Hematopoietic multipotent progenitor cell treated with erythropoietin and hydrocortisone succinate and interleukin-3 and kit ligand, for 15 days (in vitro differentiated cells): Measurements from ENCODE around the gene RAB10.
"Not testable (repeated sequence)": the region's sequence is repeated elsewhere in the genome, so short reads cannot be mapped to it uniquely, and the experiment has no call there.

Source experiments
- DNase-seq: peaks from one replicate; pipeline ENCODE4 v3.0.0-alpha.2; 2015; ENCODE audit warnings: low spot score

The RAB10 gene

DNA sequence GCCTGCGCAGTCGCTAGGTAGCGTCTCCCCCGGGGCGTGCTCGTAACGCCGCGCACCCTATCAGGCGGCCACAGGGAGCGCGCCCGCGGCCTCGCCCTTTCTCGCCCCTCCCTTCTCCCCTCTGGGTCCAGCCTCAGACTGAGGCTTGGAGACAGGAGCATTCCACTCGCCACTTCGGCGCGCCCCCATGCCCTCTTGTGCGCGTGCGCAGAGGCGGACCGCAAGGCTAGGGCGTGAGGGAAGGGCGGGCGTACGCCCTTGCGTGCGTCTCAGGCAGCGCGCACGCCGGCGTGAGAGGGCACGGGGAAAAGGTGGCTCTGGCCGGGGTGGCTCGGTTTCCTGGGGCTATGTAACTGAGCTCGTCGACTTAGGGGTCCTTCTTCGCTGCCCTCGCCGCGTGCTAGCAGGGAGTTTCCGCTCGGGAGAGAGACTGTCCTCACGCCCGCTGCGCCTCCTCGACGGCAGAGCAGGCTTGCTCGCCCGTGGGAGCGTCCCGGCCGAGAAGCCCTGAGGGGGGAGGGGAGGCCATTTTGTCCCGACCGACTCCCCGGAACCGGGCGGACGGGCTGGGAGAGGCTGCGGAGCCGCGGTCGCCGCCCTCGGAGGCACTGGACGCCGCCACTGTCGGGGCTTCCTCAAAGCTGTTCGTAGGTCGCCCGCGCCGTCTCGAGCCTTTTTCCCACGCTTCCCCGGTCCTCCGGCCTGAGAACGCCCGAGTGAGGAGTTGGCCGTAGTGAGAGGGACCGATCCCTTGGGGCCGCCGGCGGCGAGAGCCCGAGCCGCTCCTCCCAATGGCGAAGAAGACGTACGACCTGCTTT is at the start of gene RAB10:
Gene RAB10, plus strand, starts transcription at position 267 of the 819 bp plus-strand sequence. Its CDS starts 525 bp downstream, at position 792.
- DNase-seq, result peak; percentile 99

DNA sequence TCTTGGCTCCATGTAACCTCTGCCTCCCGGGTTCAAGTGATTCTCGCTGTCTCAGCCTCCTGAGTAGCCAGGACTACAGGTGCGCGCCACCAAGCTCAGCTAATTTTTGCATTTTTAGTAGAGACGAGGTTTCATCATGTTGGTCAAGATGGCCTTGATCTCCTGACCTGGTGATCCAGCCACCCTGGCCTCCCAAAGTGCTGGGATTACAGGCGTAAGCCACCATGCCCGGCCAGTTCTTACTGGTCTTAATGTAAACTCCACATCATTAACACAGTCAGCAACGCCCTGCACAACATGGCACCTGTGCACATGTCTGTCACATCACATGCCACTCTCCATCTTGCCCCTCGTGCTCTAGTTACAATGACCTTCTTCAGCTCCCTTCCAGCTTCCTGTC is 45.8 kb upstream of the RAB10 start:
- DNase-seq, result no peak

DNA sequence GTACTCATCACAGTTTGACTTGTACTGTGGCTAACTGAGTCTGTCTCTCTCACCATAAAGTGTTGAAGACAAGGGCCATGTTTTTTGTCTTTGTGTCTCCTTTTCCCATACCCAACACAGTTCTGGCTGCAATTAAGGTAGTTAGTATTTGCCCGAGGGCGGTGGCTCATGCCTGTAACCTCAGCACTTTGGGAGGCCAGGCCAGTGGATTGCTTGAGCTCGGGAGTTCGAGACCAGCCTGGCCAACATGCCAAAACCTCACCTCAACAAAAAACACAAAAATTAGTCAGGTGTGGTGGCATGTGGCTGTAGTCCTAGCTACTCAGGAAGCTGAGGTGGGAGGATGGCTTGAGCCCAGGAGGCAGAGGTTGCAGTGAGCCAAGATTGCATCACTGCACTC is 44.7 kb upstream of the RAB10 start:
- DNase-seq, result no peak

DNA sequence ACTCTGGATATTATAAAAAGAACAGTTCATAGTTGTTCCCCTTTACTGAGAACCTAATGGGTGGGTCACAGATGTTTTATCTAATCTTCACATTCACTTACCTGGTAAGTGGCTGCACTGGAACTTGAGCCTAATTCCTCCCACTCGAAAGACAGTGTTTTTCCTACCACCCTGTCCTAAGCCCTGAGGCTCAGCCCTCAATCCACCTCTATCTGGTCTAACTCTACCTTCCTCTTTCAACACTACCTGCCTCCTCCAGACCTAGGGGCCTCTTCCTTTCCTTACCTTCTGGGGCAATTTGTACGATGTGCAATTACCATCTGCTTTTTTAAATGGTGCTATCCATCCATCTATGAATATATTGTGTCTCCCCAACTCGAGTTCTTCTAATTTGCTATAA is 41.9 kb upstream of the RAB10 start:
- no peak for DNase-seq

DNA sequence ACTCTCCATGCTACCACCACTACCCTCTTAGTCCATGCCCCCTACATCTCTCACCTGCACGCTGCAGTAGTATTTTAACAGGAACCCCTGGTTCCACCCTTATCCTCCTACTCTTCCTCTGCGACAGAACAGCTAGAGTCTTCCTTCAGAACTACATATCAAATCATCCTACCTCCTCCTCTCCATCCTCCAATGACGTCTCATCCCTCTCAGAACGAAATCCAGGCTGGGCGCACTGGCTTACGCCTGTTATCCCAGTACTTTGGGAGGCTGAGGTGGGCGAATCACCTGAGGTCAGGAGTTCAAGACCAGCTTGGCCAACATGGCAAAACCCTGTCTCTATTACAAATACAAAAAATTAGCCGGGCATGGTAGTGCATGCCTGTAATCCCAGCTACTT is 41.3 kb upstream of the RAB10 start:
- no peak for DNase-seq

DNA sequence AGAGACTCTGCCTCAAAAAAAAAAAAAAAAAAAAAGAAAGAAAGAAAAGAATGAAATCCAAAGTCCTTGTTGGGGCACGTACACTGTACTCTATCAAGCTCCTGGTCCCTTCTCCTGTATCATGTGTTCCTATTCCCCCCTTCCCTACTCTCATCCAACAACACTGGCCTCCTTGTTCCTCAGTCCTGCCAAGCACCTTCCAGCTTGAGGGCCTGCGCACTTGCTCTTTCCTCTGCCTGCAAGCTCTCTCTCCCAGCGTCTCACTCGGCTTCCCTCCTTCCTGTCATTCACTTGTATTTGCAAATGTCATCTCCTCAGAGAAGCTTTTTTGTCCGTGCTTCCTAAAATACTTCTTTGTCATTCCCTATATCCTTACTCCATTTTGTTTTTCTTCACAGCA is 40.8 kb upstream of the RAB10 start:
- no peak for DNase-seq

DNA sequence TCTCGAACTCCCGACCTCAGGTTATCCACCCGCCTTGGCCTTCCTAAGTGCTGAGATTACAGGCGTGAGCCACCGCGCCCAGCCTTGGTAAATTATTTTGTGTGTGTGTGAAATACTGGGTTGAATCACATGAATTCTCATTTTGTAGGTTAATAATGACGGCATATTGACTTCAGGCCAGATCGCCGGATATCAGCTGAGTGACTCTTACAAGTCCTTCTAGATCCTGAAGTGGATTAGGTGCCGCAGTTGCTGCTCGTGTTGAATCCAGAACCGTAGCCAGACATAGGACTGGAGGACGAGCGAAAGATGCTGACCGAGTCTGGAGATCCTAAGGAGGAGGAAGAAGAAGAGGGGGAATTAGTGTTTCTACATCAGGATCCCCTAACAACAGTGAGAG is 39.4 kb upstream of the RAB10 start:
- DNase-seq, result no peak

DNA sequence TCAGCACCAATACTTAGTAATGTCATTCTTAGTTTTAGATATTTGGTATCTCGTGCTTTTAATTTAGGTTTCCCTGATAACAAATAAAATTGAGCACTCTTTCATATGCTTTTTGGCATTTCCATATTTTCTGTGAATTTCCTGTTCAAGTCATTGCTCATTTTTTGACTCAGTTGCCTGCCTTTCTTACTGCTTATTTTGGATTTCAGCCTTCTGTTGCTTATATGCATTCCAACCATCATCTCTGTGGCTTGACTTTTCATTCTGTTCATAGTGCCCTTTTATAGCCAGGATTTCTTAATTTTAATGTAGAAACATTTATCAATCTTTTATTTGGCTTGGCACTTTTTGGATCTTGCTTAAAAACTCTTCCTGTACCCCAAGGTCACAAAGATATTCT is 37.0 kb upstream of the RAB10 start:
- DNase-seq, result no peak

DNA sequence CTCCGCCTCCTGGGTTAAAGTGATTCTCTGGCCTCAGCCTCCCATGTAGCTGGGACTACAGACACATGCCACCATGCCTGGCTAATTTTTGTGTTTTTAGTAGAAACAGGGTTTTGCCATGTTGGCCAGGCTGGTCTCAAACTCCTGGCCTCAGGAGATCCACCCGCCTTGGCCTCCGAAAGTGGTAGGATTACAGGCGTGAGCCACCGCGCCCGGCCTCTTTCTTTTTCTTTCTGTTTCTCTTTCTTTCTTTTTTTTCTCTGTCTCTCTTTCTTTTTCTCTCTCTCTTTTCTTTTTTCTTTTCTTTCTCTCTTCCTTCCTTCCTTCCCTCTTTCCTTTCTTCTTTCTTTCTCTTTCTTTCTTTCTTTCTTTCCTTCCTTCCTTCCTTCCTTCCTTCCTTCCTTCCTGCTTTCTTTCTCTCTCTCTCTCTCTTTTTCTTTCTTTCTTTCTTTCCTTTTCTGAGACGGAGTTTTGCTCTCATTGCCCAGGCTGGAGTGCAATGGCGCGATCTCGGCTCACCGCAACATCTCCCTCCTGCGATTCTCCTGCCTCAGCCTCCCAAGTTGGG is 35.0 kb upstream of the RAB10 start:
- not testable (repeated sequence) for DNase-seq

DNA sequence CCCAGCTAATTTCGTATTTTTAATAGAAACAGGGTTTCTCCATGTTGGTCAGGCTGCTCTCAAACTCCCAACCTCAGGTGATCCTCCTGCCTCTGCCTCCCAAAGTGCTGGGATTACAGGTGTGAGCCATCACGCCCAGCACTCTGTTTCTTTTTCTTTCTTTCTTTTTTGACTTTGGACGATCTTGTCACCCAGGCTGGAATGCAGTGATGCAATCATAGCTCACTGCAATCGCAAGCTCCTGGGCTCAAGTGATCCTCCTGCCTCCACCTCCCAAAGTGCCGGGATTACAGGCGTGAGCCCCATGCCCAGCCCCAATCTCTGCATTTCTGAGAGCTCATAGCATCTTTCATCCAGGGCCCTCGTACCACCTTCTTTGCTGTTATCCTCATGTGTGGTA is 34.5 kb upstream of the RAB10 start:
- not testable (repeated sequence) for DNase-seq

DNA sequence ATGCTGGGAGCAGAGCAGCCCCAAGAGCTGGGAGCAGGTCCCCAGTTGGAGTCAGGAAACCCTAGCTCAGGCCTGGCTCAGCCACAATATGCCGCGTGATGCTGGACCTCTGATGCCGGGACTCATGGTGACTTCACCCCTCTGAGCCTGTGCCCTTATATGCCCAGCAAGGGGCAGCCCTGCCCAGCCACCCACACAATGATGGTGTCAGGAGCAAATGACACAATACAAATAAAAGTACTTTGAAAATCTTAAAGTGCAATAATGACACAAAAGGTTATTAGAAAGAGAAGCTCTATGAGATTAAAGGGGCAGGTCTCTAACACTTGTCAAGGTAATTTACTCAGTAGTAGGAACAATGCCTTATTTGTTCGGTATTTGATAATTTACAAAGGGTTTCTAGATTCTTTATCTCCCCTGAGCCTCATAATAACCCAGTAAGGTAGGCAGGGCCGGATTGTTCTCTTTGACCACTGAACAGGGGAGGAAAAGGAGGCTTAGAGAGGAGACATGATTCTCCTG is 33.3 kb upstream of the RAB10 start:
- no peak for DNase-seq

DNA sequence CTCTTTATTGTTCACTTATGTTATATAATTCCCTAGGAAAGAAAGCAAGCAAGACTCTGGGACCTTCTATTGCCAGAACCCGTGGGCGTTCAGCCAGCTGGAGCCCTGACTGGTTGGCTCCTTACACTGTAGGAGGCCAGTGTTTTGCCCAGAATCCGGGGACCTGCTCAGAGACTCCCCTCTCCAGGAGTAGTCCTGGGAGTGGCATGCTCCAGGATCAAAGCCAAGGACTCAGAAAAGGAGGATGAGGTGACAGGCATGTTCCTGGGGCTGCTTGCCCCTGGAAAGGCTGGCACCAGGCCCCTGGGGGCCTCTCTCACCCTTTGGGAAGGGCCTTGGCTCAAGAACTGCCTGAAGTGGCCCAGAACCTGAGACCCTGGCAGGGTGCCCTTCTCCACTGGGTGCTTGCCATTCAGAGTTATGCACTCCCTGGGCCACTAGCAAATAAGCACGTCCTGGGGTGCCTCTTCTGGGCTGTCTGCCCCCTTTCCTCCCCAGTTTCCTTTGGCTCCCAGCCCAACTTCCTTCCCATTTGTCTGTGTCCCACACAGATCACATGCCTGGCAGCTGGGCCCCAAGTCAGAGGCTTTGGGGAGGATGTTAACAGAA is 32.0 kb upstream of the RAB10 start:
- no peak for DNase-seq

DNA sequence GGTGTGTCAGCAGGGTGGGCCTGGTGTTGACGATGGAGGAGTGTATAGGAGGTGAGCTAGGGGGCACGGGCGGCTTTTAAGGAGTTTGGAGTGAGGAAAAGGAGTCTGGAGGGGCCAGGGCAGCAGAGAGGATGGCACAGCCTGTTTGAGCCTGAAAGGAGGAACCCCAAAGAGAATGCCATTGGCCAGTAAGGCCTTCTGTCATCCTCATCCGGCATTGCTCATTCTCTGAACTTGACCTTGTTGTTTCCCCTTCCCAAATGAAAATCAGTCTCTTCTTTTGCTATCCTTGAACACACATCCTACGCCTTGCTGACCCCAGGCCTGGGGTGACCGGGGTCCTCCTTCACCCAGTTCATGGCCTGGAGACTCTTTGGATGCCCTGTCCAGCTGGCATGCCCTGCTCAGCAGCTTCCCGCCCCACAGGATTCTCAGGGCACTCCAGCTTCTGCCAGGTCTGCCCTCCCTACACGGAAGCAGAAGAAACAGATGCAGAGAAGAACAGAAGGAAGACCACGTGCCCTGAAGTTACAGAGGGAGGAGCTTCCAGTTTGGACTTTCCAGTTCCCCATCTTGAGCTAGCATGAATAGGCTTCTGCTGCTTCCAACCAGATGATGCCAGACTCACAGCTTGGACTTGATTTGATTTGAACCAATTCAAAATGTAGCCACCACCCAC is 31.1 kb upstream of the RAB10 start:
- DNase-seq, result no peak

DNA sequence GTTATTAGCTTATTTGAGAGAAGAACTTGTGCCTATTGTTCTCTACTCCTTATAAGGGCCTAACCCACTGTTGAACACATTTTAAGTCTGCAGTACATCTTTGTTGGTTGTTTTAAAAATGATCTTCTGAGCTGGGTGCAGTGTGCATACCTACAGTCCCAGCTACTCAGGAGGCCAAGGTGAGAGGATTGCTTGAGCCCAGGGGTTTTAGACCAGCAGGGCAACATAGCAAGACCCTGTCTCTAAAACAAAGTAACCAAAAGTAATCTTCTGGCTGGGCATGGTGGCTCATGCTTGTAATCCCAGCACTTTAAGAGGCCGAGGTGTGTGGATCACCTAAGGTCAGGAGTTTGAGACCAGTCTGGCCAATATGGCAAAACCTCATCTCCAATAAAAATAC is 25.8 kb upstream of the RAB10 start:
- DNase-seq, result no peak

DNA sequence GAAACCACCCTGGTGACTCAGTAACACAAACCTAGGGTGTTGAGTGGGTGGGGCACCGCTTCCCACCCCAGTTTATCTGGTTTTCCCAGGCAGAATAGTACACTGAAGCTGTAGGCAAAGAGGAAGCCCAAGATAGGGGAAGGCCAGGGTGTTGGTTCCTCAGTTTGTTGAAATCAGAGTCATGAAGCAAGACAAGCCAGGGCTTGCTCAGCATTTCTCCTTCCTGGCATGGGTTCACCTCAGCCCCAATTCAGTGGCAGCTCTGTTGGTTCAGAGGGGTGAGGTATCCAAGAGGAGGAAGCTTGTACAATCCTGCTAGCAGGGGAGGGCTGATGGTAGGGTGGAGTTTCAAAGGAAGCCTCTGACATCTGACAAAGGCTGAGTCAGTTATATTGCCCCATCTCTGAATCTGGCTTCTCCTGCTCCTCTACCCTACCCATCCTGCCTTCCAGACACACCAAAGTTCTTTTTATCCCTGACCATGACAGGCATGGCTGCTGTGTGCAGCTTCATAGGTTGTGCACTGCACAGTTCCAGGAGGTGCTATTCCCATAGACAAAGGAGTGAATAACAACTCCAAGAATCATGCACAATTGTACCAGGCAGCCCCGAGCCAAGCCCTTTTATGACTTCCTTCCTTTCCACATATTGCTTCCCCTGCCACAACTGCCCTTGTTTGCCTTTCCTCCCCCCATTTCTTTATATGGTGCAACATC is 24.9 kb upstream of the RAB10 start:
- DNase-seq, result peak; percentile 71

DNA sequence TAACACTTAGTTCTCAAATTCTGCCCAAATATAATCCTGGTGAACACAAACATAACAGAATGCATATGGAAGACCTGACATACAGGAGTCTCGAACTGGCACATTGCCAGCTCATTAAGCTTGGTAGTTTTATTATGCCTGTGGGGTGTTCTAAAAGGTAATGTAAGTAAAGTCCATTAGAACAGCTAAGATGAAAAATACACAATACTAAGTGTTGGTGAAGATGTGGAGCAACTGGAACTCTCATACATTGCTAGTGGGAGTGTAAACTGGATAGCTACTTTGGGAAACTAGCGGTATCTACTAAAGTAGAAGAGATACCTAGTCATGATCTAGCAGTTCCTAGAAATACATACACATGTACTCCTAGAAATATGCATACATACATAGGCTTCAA is 24.3 kb upstream of the RAB10 start:
- DNase-seq, result no peak

DNA sequence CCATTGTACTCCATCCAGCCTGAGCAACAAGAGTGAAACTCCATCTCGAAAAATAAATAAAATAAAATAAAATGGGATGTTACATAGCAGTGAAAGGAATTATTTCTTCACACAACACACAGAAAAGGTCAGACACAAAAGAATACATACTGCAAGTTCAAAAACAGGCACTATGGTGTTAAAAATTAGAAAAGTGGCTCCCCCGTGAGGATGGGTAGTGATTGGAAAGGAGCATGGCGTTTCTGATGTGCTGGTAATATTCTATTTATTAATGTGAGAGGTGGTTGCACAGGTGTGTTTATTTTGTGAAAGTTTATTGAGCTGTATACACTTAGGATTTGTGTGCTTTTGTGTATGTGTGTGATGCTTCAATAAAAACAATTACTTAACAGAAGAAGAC is 22.9 kb upstream of the RAB10 start:
- no peak for DNase-seq

DNA sequence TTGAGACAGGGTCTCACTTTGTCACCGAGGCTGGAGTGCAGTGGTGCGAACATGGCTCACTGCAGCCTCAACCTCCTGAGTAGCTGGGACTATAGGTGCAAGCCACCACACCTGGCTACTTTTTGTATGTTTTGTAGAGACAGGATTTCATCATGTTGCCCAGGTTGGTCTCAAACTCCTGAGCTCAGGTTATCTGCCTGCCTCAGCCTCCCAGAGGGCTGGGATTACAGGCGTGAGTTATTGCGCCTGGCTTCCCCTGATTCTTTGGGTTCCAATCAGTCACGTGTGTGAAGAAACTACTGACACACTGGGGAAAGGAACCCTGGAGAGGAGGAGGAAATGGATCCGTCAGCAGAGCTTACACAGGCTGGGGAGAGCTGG is 22.3 kb upstream of the RAB10 start:
- no peak for DNase-seq

DNA sequence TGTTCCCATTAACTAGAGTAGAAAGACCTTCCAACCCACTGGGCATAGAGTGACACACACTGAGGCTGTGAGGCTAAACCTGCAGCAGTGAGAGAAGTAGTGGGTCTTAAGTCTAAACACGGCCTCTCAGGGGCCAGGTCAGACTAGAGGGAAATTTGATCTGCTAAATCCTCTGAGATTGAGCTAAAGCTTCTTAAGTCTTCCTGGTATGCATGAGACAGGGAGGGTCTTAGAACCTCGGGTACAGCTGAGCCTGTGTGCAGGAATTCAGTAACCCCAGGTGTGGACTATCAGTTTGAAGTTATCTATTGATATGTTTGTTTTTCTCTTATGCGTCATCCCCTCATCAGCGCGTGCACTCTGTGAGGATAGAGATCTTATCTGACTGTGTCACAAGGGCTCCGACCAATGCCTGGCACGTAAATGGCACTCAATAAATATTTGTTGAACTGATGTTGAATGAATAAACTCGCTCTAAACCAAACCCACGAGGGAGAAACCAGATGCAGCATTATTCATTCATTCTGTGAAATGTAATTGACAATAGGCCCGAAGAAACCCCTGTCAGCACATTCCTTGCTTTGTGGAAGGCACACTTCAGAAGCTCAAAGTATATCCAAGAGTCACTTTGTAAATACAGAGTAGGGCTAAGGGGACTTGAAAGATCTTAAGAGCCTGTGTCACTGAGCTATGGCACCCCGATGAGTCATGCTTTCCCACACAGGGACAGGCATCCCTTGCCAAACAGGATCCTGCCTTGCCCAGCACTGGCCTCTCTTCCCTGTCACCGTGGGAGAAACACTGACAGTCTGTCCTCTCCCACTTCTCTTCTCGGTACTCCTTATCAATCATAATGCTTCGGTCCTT is 21.7 kb upstream of the RAB10 start:
- peak; percentile 41 for DNase-seq

DNA sequence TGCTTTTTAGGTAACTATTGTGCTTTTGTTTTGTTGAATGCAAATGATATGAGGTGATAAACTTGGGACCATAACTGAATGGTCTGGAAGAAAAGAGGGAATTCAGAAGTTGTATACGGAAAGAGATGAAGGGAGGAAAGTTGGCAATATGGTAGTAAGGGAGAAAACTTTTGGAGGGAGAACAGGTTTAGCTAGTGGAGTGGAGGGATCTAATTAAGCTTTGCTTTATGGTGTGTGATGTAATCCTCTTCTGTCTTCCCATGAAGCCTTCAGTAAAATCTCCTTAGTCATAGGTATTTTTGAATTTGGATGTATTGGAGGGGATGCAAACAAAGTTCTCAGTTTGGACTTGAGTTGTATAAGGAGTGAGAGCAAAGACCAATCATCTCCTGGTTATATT is 20.2 kb upstream of the RAB10 start:
- no peak for DNase-seq
